ENCODE results near the gene LTBP1. TPM values are rescaled to one million over a fixed set of nuclear protein-coding genes. Genes with fewer than 3 reads are reported as not detected.

Gene LTBP1
- total RNA-seq, 1 donor from 2014 or later: 43.9 TPM

DNA sequence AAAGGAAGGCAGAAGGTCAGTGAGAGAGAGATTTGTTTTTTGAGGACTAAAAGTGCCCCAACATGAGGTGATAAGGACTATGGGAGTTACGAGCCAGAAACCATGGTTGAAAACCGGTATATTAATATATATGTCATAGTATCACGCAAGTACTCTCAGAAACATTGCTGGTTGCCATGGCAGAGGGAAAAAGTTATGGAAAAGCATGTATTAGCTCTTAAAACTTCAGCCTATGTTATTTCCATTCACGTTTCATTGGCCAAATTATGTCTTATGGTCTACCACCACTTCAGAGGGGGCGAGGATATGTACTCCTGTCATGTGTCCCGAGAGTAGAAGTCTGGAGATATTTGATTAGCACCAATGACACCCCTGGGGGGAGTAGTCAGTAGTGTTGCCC, 125.9 kb downstream of the LTBP1 start:
- TF ChIP-seq, protein P1, sequence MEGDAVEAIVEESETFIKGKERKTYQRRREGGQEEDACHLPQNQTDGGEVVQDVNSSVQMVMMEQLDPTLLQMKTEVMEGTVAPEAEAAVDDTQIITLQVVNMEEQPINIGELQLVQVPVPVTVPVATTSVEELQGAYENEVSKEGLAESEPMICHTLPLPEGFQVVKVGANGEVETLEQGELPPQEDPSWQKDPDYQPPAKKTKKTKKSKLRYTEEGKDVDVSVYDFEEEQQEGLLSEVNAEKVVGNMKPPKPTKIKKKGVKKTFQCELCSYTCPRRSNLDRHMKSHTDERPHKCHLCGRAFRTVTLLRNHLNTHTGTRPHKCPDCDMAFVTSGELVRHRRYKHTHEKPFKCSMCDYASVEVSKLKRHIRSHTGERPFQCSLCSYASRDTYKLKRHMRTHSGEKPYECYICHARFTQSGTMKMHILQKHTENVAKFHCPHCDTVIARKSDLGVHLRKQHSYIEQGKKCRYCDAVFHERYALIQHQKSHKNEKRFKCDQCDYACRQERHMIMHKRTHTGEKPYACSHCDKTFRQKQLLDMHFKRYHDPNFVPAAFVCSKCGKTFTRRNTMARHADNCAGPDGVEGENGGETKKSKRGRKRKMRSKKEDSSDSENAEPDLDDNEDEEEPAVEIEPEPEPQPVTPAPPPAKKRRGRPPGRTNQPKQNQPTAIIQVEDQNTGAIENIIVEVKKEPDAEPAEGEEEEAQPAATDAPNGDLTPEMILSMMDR (conservative IDR thresholded peaks at IDR 0.05; ENCODE audit: low read depth, low read length): no peak
- H3K4me3 ChIP-seq (ENCODE audit: low read depth, low read length): no peak overlapping the region
- no peak for DNase-seq (ENCODE audit: low read depth)

DNA sequence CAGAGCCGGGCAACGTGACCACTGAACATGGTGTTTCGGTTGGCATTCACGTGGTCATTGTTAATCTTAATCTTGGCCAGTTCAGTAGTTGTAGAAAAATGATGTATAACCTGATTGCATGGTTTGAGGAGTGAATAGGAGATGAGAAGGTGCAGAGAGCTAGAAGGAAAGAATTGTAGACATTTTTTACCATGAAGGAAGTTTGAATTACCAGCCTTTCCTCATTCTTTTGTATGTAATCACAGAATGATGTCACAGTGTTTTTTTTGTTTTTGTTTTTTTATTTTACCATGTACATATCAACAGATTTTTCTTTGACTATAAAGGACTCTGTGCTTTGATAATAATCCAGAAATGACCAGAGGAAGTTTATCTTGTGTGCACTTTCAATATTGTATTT, 126.3 kb downstream of the LTBP1 start:
- no peak for DNase-seq (ENCODE audit: low read depth)
- H3K4me3 ChIP-seq (ENCODE audit: low read depth, low read length): no peak overlapping the region
- TF ChIP-seq, protein P1 (conservative IDR thresholded peaks at IDR 0.05; ENCODE audit: low read depth, low read length): no peak

DNA sequence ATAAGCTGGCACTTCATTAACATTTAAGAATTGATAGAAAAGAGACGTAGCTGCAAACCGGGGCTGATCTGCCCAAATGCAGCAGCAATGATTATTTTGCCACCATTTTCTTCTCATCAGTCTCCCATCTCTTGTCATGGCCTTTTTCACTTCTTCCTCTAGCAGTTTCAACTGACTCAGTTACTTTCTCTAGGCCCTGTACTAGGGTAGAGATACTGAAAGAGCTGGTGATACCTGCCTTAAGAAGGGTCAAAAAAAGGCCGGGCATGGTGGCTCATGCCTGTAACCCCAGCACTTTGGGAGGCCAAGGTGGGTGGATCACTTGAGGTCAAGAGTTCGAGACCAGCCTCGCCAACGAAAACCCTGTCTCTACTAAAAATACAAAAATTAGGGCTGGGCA, 127.4 kb downstream of the LTBP1 start:
- TF ChIP-seq, protein P1 (conservative IDR thresholded peaks at IDR 0.05; ENCODE audit: low read depth, low read length): no peak
- no peak for DNase-seq (ENCODE audit: low read depth)
- H3K4me3 ChIP-seq (ENCODE audit: low read depth, low read length): no peak overlapping the region

DNA sequence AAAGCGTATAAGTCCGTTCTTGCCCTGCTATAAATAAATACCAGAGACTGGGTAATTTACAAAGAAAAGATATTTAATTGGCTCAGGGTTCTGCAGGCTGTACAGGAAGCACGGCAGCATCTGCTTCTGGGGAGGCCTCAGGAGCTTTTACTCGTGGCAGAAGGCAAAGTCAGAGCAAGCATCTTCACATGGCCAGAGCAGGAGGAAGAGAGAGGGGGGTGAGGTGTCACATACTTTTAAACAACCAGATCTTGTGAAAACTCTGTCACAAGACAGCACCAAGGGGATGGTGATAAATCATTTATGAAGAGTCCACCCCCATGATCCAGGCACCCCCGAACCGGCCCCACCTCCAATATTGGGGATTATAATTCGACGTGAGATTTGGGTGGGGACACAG, 130.6 kb downstream of the LTBP1 start:
- H3K4me3 ChIP-seq (ENCODE audit: low read depth, low read length): no peak overlapping the region
- DNase-seq (ENCODE audit: low read depth): no peak
- TF ChIP-seq, protein P1 (conservative IDR thresholded peaks at IDR 0.05; ENCODE audit: low read depth, low read length): no peak

DNA sequence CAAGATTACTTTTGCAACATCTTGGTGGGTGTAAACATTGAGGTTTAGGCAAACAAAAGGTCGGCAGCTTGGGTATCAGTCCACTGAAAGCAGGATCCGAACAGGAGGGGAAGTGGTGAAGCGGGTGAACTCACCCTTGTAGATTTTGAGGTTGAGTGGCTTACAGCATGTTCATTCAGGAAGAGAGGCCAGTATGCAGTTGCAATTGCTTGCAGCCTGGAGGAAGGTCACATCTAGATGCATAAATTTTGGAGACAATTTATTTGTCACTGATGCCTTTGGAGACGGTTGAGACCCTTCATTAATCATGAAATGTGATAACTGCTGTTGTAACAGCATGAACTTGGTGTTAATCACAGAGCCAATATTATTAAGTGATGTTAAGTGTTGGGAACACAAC, 131.1 kb downstream of the LTBP1 start:
- DNase-seq (ENCODE audit: low read depth): no peak
- no peak overlapping the region for H3K4me3 ChIP-seq (ENCODE audit: low read depth, low read length)
- TF ChIP-seq, protein P1 (conservative IDR thresholded peaks at IDR 0.05; ENCODE audit: low read depth, low read length): no peak

DNA sequence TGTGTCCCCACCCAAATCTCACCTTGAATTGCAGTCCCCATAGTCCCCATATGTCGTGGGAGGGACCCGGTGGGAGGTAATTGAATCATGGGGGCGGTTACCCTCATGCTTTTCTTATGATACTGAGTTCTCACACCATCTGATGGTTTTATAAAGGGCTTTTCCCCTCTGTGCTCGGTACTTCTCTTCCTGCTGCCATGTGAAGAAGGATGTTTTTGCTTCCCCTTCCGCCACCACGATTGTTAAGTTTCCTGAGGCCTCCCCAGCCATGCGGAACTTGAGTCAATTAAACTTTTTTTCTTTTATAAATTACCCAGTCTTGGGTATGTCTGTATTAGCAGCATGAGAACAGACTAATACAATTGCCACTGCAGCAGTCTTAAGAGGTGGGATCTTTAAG, 134.9 kb downstream of the LTBP1 start:
- no peak overlapping the region for H3K4me3 ChIP-seq (ENCODE audit: low read depth, low read length)
- no peak for DNase-seq (ENCODE audit: low read depth)
- TF ChIP-seq, protein P1 (conservative IDR thresholded peaks at IDR 0.05; ENCODE audit: low read depth, low read length): no peak

DNA sequence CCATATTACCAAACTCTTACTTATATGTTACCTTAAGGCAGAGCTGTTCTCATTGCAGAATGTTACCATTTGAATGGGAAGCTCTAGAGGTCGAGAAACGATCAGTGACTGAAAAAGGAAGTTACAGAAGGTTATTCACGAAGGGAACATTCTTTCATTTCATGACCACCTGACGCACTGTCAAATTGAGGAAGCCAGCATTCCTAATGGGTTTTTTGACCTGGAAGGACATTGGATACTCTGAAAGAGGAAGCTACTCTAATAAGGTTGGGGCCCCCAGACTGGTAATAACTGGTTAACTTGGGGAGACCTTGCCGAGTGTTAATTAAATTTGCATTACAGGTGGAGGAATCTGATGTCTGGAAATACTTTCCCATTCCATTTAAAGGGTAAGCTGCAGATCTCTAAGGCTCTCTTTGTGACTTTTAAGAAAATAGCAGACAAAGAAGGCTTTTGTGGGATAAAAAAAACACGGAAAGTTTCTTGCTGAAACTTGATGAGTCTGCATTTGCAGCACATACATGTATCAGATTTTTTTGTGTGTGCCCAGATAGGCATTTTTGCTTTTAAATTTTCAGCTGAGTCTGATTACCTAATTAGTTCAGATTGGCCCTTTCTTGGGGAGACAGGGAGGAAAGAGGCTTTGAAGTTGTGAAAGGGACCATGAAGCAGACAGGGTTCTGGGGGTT, 137.1 kb downstream of the LTBP1 start:
- DNase-seq (ENCODE audit: low read depth): no peak
- TF ChIP-seq, protein P1 (conservative IDR thresholded peaks at IDR 0.05; ENCODE audit: low read depth, low read length): no peak
- H3K4me3 ChIP-seq (ENCODE audit: low read depth, low read length): no peak overlapping the region
